GM06990 (cell line): ENCODE data around the gene RNF214.

Experiments
- DNase-seq: peaks from one replicate; pipeline ENCODE4 v3.0.0-alpha.2; 2011; ENCODE audit not compliant: insufficient read length; ENCODE audit errors: extremely low read depth
- H3K27me3 ChIP-seq: replicated peaks from 2 replicates; pipeline ENCODE4 v1.6.0; 2011; ENCODE audit warnings: low read length; ENCODE audit not compliant: control insufficient read depth, insufficient read depth
- H3K36me3 ChIP-seq: 2 replicates; pipeline ENCODE4 v1.5.1; 2011; ENCODE audit warnings: low read length; ENCODE audit not compliant: control insufficient read depth, insufficient read depth
- H3K4me3 ChIP-seq: replicated peaks from 2 replicates; pipeline ENCODE4 v1.5.1; 2011; ENCODE audit warnings: low read depth, mild to moderate bottlenecking, control low read depth, low read length
- CTCF ChIP-seq: IDR thresholded peaks from 2 replicates; pipeline ENCODE4 v1.5.1; 2011; ENCODE audit warnings: low read length, control low read depth, mild to moderate bottlenecking, inconsistent platforms; ENCODE audit not compliant: insufficient read depth, poor library complexity, severe bottlenecking

Gene RNF214

GRCh38 chr11:117210620-117211019 is 21.9 kb upstream of the RNF214 start:
- TF ChIP-seq CTCF = no peak
- DNase-seq = no peak
- peaks cover 8% of the 10 kb centered on the region for H3K36me3 ChIP-seq
- no peak overlapping the region for H3K4me3 ChIP-seq
- no peaks in the 10 kb centered on the region for H3K27me3 ChIP-seq

DNA sequence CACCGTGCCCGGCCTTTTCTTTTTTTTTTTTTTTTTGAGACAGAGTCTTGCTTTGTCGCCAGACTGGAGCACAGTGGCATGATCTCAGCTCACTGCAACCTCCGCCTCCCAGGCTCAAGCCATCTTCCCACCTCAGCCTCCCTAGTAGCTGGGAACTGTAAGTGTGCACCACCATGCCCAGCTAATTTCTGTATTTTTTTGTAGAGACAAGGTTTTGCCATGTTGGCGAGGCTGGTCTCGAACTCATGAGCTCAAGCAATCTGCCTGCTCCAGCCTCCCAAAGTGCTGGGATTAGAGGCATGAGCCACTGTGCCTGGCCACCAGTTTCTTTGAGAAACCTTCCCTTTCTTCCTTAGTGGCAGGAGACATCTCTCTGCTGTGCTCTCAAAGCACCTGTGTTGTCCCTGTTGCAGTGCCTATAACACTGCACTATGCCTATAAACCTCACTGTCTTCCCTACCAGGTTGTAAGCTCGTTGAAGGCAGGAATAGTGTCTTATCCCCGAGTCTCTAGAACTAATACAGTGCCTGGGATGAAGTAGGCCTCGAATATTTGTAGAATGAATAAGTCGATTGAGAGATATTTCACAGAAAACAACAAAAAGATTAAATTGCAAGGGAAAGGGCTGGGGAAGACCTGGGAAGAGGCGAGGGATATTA is 19.6 kb upstream of the RNF214 start:
- no peak for DNase-seq
- TF ChIP-seq CTCF = no peak
- H3K36me3 ChIP-seq = peaks cover 21% of the 10 kb centered on the region
- no peak overlapping the region for H3K4me3 ChIP-seq
- no peaks in the 10 kb centered on the region for H3K27me3 ChIP-seq

GRCh38 chr11:117214404-117215110 is 17.9 kb upstream of the RNF214 start:
- Histone ChIP-seq H3K4me3 (no peak overlapping the region), H3K36me3 (peaks cover 30% of the 10 kb centered on the region), H3K27me3 (no peaks in the 10 kb centered on the region)
- no peak for TF ChIP-seq CTCF
- DNase-seq = no peak

DNA sequence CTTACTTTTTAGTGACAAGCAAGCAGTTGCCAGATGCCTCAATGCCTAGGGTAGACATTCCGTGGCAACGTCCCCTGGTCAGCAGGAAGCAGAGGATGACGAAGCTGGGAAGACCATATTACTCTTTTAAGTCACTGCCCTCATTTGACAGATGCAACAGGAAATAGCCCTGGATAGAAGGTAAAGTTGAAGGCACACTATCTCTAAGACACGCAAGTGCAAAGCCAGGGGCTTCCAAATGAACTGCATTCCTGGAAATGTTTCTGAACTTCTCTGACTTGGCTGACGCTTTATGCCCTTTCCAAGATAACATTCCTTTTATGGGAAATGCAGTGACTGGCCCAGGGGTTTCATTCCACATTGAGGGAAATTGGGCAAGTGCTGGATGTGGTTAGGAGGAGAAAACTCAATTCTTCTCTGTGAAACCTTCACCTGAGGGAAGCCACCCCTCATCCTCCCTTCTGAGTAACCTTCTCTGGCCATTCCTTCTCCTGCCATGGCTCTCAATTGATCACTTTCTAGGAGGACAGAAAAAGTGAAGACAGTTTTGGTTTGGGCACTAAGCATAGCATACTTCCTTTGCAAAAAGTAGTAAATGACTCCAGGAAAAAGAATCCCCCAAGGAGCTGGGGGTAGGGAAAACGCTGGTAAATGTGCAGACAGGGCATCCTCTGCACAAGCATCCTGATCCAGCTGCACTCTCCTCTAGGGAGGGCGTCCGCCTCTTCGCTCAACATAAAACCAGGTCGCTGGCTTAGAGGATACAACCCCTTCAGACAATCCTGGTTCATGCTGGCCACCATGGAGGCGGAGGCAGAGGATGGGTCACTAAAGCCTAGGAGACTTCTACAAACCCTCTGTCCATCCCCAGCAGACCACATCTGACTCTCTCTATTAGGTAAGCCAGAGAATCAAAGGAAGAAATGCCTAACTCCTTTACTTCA is 15.1 kb upstream of the RNF214 start:
- no peaks in the 10 kb centered on the region for H3K27me3 ChIP-seq
- no peak for TF ChIP-seq CTCF
- peaks cover 53% of the 10 kb centered on the region for H3K36me3 ChIP-seq
- no peak overlapping the region for H3K4me3 ChIP-seq
- no peak for DNase-seq

DNA sequence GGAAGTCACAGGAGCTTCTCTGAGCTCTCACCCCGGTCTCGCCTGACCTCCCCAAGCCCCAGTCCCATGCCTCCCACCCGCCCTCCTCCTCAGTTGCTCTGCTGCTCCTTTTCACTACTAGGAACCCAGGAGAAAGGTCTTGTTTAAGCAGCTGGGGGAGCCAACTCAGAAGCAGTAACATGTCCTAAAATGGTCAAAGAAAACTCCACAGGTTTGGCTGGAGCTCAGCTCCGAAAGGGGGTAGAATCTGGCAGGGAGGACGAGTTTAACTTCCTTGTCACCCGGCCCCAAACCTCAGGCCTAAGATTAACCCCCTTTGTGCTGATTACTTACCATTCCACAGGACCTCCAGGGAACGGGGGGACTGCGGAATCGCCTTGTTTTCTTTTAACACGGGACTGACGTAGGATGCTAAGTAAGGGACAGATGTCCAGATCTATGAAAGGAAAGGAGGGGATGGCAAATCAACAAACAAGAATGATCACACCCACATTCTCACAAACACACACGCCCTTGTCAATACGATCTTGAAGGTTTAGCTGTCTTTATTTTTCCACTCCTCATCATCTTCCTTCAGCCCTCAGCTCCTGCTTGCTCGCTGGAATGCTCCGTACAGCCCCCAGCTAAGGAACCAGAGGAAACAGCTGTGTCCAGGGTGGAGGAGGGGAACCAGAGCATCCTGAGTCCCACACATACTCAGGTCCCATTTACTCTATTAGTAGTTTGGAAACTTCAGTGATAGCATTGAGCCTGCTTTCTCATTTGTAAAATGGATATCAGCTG is 14.1 kb upstream of the RNF214 start:
- DNase-seq = no peak
- no peaks in the 10 kb centered on the region for H3K27me3 ChIP-seq
- peaks cover 54% of the 10 kb centered on the region for H3K36me3 ChIP-seq
- H3K4me3 ChIP-seq = no peak overlapping the region
- no peak for TF ChIP-seq CTCF
